Measurements from ENCODE around the gene SON.

SON gene

GRCh38 chr21:33542640-33543504, at the start of gene SON (continued):
- TF ChIP-seq ZNF518A (tag by site-specific recombination; conservative IDR thresholded peaks at IDR 0.05; ENCODE audit: low read depth), result 0 out of 2 replicates have a peak, but pooled peaks have one; percentile 12
- TF ChIP-seq ZNF223 (tag by site-specific recombination; IDR thresholded peaks at IDR 0.05), result no peak
- TF ChIP-seq CTCF (tag by site-specific recombination; IDR thresholded peaks at IDR 0.05), result 0 out of 2 replicates have a peak, but pooled peaks have one; percentile 48
- TF ChIP-seq, protein P1, sequence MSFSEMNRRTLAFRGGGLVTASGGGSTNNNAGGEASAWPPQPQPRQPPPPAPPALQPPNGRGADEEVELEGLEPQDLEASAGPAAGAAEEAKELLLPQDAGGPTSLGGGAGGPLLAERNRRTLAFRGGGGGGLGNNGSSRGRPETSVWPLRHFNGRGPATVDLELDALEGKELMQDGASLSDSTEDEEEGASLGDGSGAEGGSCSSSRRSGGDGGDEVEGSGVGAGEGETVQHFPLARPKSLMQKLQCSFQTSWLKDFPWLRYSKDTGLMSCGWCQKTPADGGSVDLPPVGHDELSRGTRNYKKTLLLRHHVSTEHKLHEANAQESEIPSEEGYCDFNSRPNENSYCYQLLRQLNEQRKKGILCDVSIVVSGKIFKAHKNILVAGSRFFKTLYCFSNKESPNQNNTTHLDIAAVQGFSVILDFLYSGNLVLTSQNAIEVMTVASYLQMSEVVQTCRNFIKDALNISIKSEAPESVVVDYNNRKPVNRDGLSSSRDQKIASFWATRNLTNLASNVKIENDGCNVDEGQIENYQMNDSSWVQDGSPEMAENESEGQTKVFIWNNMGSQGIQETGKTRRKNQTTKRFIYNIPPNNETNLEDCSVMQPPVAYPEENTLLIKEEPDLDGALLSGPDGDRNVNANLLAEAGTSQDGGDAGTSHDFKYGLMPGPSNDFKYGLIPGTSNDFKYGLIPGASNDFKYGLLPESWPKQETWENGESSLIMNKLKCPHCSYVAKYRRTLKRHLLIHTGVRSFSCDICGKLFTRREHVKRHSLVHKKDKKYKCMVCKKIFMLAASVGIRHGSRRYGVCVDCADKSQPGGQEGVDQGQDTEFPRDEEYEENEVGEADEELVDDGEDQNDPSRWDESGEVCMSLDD (tag by site-specific recombination; IDR thresholded peaks at IDR 0.05), result peak; percentile 76
- TF ChIP-seq ZNF324 (tag by site-specific recombination; IDR thresholded peaks at IDR 0.05), result peak; percentile 51
- TF ChIP-seq ZNF366 (tag by site-specific recombination; conservative IDR thresholded peaks at IDR 0.05), result peak; percentile 62; the same call in 1 of the 2 replicates
- TF ChIP-seq ZNF114 (tag by site-specific recombination; IDR thresholded peaks at IDR 0.05), result no peak
- TF ChIP-seq GLIS2 (tag by site-specific recombination; IDR thresholded peaks at IDR 0.05), result no peak; the same call in 1 of the 2 replicates
- TF ChIP-seq ZNF624 (tag by site-specific recombination; IDR thresholded peaks at IDR 0.05), result no peak; the same call in 1 of the 2 replicates
- peak; percentile 25; the same call in 1 of the 2 replicates for TF ChIP-seq GLIS1 (tag by site-specific recombination; IDR thresholded peaks at IDR 0.05)
- TF ChIP-seq, protein P2, sequence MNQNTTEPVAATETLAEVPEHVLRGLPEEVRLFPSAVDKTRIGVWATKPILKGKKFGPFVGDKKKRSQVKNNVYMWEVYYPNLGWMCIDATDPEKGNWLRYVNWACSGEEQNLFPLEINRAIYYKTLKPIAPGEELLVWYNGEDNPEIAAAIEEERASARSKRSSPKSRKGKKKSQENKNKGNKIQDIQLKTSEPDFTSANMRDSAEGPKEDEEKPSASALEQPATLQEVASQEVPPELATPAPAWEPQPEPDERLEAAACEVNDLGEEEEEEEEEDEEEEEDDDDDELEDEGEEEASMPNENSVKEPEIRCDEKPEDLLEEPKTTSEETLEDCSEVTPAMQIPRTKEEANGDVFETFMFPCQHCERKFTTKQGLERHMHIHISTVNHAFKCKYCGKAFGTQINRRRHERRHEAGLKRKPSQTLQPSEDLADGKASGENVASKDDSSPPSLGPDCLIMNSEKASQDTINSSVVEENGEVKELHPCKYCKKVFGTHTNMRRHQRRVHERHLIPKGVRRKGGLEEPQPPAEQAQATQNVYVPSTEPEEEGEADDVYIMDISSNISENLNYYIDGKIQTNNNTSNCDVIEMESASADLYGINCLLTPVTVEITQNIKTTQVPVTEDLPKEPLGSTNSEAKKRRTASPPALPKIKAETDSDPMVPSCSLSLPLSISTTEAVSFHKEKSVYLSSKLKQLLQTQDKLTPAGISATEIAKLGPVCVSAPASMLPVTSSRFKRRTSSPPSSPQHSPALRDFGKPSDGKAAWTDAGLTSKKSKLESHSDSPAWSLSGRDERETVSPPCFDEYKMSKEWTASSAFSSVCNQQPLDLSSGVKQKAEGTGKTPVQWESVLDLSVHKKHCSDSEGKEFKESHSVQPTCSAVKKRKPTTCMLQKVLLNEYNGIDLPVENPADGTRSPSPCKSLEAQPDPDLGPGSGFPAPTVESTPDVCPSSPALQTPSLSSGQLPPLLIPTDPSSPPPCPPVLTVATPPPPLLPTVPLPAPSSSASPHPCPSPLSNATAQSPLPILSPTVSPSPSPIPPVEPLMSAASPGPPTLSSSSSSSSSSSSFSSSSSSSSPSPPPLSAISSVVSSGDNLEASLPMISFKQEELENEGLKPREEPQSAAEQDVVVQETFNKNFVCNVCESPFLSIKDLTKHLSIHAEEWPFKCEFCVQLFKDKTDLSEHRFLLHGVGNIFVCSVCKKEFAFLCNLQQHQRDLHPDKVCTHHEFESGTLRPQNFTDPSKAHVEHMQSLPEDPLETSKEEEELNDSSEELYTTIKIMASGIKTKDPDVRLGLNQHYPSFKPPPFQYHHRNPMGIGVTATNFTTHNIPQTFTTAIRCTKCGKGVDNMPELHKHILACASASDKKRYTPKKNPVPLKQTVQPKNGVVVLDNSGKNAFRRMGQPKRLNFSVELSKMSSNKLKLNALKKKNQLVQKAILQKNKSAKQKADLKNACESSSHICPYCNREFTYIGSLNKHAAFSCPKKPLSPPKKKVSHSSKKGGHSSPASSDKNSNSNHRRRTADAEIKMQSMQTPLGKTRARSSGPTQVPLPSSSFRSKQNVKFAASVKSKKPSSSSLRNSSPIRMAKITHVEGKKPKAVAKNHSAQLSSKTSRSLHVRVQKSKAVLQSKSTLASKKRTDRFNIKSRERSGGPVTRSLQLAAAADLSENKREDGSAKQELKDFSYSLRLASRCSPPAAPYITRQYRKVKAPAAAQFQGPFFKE (tag by site-specific recombination; IDR thresholded peaks at IDR 0.05; ENCODE audit: borderline replicate concordance), result no peak
- TF ChIP-seq ZBTB26 (tag by site-specific recombination; optimal IDR thresholded peaks at IDR 0.05), result no peak
- TF ChIP-seq ZNF777 (tag by site-specific recombination; IDR thresholded peaks at IDR 0.05; ENCODE audit: borderline replicate concordance), result no peak
- TF ChIP-seq, protein P3, sequence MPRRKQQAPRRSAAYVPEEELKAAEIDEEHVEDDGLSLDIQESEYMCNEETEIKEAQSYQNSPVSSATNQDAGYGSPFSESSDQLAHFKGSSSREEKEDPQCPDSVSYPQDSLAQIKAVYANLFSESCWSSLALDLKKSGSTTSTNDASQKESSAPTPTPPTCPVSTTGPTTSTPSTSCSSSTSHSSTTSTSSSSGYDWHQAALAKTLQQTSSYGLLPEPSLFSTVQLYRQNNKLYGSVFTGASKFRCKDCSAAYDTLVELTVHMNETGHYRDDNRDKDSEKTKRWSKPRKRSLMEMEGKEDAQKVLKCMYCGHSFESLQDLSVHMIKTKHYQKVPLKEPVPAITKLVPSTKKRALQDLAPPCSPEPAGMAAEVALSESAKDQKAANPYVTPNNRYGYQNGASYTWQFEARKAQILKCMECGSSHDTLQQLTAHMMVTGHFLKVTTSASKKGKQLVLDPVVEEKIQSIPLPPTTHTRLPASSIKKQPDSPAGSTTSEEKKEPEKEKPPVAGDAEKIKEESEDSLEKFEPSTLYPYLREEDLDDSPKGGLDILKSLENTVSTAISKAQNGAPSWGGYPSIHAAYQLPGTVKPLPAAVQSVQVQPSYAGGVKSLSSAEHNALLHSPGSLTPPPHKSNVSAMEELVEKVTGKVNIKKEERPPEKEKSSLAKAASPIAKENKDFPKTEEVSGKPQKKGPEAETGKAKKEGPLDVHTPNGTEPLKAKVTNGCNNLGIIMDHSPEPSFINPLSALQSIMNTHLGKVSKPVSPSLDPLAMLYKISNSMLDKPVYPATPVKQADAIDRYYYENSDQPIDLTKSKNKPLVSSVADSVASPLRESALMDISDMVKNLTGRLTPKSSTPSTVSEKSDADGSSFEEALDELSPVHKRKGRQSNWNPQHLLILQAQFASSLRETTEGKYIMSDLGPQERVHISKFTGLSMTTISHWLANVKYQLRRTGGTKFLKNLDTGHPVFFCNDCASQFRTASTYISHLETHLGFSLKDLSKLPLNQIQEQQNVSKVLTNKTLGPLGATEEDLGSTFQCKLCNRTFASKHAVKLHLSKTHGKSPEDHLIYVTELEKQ (tag by site-specific recombination; IDR thresholded peaks at IDR 0.05; ENCODE audit: borderline replicate concordance), result no peak; the same call in 1 of the 2 replicates
- no peak for TF ChIP-seq TRIM28 (IDR thresholded peaks at IDR 0.05; ENCODE audit: borderline replicate concordance, low read length)
- TF ChIP-seq KLF7 (tag by site-specific recombination; IDR thresholded peaks at IDR 0.05; ENCODE audit: borderline replicate concordance), result peak; percentile 71; the same call in 1 of the 2 replicates

Measured in HEK293 (cell line).